GM20431 (cell line): ENCODE measurements around the gene PARD6B.
"Not testable (repeated sequence)": the region's sequence is repeated elsewhere in the genome, so short reads cannot be mapped to it uniquely, and the experiment has no call there.

Experiments
- in situ Hi-C: fragments of 300-500 bp; cut with MseI, MboI; formaldehyde crosslinking; loops from one replicate; pipeline ENCODE4 v1.15.0; 2020; ENCODE audit warnings: low sequenced_read_pairs; ENCODE audit not compliant: unreplicated experiment

PARD6B gene

DNA sequence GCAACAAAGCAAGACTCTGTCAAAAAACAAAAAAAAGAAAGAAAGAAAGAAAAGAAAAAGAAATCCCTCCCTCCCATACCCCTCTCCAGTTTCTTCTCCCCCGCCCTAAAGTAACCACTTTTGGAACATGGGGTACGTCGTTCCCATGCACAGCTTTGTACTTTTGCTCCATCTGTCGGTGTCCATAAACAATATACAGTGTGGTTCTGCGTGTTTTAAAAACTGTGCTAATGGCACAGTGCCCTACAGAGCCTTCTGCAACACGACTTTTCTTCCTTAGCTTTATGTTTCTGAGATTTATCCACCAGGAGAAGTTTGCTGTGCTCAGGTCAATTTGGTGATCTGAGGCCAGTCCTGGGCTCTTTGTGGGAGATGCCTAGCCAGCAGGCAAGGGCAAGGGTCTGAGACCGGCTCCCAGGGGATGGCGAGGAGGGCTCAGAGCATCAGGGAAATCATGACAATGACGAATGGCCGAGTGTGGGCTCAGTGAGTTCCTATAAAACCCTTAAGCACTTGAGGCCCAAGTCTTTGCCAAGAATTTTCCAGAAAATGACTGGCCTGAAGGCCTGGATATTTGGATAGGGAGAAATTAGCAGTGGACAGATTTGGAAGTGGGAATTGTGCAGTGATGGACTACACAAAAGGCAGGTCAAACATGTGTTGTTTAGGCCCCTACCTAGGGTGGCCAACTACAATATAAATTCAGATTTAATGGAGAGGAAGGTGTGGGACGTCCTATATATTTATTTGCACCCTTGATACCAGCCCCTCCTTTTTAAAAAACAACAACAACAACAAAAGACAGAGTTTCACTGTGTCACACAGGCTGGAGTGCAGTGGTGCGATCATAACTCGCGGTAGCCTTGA is 61.6 kb downstream of the PARD6B start:
- in situ Hi-C loops = loop anchor here (25.0 kb wide), 1 partner anchor 519 kb away; no protein-coding TSS in a partner anchor

DNA sequence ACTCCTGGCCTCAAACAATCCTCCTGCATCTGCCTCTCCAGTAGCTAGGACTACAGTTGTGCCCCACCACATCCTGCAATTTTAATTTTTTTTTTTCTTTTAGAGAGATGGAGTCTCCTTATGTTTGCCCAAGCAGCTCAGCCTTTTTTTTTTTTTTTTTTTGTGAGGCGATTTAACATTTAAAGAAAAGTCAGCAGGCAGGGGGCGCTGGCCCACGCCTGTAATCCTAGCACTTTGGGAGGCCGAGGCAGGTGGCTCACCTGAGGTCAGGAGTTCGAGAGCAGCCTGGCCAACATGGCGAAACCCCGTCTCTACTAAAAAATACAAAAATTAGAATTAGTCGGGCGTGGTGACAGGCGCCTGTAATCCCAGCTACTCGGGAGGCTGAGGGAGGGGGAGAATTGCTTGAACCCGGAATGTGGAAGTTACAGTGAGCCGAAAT is 62.2 kb downstream of the PARD6B start:
- in situ Hi-C loops = loop anchor here (25.0 kb wide), 1 partner anchor 519 kb away; no protein-coding TSS in a partner anchor

DNA sequence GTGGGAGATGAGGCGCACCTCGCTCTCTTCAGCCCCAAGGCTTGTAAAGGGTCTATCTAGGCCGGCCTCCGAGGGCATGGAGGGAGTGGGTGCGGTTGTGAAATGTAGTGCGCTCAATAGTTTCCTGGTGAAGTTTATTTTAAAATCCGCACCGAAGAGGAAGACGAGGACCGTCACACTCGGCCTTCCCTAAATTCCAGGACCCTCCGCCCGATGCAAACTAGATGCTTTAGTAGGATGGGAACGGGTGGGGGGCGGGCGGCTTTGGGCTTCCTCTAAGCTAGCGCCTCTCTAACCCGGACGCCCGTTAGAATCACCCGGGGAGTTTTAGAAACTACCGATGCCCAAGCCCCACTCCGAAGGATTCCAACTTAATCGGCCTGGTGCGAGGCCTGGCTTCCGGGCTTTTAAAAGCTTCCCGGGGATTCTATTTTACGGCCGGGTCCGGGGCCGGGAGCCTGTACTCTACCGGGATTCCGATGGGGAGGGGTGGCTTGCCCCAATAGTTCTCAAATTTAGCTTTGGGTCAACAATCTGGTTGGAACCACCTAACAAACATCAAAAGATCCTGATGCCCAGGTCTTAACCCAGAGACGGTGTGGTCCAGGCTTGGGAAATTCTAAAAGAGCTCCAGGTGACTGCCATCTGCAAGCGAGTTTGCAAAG is 62.9 kb downstream of the PARD6B start:
- in situ Hi-C loops = loop anchor here (25.0 kb wide), 1 partner anchor 518 kb away; no protein-coding TSS in a partner anchor

DNA sequence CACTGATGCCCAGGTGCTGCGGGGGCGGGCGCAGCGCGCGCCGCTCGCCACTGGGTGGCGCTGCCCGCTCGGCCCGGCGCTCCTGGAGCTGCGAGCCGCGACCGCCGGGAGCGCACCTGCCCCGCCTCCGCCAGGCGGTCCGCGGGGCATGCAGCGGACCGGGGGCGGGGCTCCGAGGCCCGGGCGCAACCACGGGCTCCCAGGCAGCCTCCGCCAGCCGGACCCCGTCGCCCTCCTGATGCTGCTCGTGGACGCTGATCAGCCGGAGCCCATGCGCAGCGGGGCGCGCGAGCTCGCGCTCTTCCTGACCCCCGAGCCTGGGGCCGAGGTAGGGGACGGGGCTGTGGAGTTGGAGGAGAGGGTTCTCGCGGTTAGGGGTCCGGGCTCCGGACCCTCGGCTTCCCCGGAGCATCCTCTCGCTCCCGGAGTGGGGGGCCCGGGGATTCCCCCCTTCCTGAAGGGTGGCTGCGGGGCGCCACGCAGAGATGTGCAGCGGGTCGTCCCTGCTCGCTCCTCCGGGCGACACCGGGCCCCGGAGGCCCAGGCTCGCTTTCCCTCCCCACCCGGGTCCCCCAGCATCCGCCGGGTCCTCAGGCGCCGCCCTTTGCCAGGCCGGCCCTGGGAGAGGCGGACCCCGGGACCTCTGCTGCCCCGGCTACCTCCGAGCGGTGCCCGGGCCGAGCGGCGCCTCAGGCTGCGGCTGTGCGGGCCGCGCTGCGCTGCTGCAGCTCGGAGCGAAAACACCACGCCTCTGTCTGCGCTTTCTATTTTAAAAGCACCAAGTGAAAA is 63.7 kb downstream of the PARD6B start, which contains the start of gene BCAS4:
BCAS4 (plus strand) TSS at position 216 of the 789 bp plus-strand sequence; CDS start at position 239, 23 bp downstream.
- in situ Hi-C loops = loop anchor here (25.0 kb wide), 1 partner anchor 517 kb away; no protein-coding TSS in a partner anchor

DNA sequence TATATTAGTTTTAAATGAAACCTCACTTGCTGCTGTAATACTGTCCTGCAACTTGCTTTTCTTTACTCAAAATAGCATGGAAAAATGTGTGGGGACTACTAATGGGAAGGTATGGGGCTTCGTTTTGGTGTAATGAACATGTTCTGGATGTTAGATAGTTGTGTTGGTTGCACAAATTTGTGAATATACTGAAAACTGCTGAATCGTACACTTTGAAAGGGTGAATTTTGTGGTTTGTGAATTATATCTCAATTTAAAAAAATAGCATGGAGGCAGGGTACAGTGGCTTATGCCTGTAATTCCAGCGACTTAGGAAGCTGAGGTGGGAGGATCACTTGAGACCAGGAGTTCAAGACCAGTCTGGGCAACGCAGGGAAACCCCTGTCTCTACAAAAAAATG is 65.8 kb downstream of the PARD6B start:
- in situ Hi-C loops = loop anchor here (25.0 kb wide), 1 partner anchor 515 kb away; no protein-coding TSS in a partner anchor

DNA sequence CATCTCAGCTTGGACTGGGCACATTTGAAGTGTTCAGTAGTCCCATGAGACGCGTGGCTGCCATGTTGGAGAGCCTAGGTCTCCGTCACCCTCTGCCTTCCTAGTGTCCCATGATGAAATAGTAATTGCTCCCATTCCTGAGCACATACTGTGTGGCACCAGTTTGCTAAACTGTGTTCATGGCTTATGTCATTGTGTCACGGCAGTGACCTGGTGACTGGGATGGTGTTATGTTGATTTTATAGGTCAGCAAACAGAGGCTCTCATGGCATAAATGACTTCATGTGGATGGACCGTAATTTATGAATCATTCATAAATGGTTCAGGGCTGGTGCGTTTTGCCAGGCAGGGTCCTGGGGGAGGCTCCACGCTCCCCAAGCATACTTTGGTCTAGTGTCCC is 67.3 kb downstream of the PARD6B start:
- in situ Hi-C loops = loop anchor here (25.0 kb wide), 1 partner anchor 514 kb away; no protein-coding TSS in a partner anchor

DNA sequence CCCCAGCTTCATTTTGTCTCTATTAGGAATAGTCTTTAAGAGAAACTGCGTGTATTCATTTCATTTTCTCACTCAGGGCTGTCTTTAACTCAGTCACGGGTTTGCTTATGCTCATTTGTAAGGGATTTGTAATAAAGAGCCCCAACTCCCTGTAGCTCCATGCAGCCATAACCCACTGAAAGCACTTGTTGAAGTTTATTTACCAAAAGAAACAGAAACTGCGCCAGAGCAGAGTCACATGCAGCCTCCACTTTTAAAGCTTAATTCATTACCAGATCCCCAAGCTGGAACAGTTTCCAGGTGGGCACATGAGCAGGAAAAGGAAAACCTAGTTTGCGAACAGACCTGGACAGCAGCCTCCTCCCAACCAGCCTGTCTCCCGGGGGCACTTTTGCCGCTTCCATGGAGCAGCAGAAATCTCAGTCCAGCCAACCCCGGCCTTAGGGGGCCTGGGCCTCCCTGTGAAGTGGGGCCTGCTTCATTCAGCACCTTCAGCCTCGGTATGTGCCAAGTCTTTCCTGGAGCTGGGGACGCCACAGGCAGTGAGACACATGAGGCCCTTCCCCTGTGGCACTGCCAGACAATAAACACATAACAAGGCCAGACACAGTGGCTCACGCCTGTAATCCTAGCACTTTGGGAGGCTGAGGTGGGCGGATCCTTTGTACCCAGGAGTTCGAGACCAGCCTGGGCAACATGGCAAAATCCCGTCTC is 68.0 kb downstream of the PARD6B start:
- in situ Hi-C loops = loop anchor here (25.0 kb wide), 1 partner anchor 513 kb away; no protein-coding TSS in a partner anchor

DNA sequence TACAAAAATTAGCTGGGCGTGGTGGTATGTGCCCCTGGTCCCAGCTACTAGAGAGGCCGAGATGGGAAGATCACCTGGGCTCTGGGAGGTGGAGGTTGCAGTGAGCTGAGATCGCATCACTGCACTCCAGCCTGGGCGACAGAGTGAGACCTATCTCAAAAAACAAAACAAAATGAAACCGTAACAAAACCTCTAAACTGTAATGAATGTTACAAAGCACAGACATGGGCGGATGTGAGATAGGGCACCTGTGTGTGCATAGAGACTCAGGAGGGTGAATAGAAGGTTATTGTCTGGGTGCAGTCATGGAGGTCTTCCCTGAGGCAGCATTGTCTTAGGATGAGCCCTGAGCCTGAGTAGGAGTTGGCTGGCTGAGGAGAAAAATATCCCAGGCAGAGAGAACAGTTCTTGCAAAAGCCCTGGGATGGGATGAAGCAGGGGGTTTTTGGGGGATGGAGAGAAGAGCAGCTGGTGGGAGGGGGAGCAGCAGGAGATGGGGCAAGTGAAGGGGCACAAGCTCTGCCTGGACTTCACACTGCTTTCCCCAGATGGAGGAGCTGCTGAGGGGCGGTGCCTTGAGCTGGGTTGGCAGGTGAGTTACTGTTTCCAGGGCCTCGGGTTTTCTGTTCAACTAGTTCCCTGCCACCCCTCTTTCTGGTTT is 68.6 kb downstream of the PARD6B start:
- in situ Hi-C loops = loop anchor here (25.0 kb wide), 1 partner anchor 512 kb away; no protein-coding TSS in a partner anchor

DNA sequence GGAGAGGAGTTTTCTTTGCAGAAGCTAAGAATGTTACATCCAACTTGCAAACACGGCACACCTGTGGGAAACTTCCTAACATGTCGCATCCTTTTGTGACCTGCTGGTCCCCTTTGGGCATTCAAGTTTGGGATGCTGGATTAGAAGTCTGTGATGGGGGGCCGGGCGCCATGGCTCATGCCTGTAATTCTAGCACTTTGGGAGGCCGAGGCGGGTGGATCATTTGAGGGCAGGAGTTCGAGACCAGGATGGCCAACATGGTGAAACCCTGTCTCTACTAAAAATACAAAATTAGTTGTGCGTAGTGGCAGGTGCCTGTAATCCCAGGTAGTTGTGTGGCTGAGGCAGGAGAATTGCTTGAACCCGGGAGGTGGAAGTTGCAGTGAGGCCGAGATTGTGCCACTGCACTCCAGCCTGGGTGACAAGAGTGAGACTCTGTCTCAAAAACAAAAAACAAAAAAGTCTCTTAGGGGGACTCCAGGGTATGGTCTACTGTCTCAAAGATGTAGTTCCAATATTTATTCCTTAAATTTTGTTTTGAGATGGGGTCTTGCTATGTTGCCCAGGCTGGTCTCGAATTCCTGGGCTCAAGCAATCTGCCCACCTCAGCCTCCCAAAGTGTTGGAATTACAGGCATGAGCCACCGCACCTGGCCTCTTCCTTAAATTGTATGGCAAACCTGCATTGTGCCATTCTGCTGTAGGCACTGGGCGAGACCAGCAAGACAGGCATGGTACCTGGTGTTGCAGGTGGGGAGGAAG is 69.8 kb downstream of the PARD6B start:
- in situ Hi-C loops = not testable (repeated sequence)

DNA sequence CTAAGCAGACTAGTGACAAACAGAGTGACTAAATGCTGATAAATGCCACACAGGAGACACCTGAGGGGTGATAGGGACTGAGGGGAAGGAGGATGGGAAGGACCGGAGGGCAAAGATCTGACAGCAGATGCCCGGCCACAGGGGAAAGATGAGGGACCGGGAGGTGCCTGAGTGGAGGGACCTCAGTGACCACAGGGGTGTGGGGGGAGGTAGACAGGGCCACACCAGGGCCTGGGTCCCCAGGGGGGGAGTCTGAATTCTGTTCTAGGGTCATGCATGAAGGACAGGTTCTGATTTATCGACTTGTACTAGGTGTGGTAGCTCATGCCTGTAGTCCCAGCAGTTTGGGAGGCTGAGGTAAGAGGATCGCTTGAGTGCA is 70.4 kb downstream of the PARD6B start:
- in situ Hi-C loops = no loop called here

DNA sequence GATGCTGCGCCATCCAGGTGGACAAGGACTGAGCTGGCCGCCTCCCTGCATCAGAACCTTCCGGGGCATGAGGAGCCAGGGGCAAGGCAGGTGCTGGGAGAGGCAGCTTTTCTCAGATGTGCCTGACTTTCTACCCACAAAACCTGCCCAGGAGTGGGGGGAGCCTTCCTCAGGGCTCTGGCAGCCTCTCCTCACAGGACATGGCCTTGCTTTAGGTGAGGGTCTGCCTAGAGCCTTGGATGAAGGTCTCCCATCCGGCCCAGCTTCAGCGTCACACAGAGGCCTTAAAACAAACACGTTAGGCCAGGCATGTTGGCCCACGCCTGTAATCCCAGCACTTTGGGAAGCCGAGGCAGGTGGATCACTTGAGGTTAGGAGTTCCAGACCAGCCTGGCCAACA is 70.9 kb downstream of the PARD6B start:
- in situ Hi-C loops = no loop called here

DNA sequence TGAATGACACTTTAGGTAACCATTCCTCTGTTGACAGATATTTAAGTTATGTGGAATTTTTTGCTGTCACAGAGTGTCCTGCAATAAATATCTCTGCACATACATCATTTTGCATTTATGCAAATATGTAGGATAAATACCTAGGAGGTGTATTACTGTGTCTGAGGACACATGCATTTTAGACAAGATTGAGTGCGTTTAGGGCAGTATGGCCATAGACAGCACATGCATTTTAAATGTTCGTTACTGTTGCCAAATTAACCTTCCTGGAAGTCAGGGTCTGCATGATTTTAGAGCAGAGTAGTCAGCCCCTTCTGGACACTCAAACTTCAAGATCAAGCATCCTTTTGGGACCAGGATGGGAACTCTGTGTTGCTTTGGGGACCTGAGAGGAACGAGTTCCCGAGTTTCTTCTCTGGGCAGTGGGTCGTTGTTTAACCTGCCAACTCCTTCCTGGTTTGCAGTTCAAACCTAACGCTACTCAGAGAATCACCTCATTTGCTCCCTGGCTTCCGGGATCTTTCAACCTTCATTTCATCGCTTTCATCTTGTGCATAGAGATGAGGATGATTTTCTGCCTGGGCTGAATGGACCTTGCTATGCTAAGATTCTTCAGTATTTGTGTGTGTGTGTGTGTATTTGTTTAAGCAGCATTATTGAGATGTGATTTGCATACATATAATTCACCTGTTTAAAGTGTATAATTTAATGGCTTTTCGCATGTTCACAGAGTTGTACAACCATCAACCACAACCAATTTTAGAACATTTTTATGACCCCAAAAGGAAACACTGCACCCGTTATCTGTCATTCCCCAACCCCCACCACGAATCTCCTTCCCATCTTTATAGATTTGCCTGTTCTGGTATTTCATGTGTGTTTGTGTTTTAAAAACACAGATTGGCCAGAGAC is 73.3 kb downstream of the PARD6B start:
- in situ Hi-C loops = no loop called here

DNA sequence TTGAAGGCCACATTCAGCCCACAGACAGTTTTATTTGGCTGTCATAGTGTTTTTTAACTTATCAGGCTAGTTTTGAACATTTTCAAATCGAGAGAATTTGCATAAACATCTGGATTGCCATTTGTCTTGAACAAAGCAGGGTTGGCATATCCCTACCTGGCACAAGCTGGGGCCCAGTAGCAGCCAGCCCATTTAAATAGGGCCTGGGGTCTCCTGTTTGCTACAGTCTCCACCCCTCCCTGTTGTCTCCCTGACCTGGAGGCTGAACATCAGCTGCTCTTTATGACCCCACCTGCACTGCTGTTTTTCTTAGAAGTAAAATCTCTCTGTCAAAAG is 73.9 kb downstream of the PARD6B start:
- in situ Hi-C loops = no loop called here

DNA sequence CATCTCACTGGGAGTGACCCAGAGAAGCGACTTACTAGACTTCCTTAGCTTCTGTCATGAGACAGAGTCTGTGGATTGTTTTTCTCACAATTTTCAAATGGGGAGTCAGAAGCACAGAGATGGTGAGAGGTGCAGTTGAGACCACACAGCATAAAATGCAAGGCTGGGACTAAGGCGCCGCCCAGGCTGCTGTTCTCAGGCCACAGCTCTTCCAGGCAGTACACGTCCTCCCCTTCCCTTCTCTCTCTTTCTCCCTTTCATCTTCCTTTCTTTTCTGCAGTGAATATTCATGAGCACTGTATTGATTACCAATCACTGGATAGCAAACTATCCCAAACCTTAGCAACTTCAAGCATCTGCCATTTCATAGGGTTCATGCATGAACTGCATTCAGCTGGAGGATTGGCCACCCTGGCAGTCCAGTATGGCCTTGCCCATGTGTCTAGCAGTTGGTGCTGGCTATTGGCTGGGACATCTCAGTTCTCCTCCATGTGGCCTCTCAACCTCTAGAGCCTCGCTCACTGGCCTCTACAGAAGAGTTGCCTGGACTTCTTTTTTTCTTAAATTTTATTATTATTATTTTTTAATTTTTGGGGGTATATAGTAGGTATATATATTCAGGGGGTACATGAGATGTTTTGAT is 74.9 kb downstream of the PARD6B start:
- in situ Hi-C loops = no loop called here
